ENCODE results near the gene SIRT7.

The SIRT7 gene

DNA sequence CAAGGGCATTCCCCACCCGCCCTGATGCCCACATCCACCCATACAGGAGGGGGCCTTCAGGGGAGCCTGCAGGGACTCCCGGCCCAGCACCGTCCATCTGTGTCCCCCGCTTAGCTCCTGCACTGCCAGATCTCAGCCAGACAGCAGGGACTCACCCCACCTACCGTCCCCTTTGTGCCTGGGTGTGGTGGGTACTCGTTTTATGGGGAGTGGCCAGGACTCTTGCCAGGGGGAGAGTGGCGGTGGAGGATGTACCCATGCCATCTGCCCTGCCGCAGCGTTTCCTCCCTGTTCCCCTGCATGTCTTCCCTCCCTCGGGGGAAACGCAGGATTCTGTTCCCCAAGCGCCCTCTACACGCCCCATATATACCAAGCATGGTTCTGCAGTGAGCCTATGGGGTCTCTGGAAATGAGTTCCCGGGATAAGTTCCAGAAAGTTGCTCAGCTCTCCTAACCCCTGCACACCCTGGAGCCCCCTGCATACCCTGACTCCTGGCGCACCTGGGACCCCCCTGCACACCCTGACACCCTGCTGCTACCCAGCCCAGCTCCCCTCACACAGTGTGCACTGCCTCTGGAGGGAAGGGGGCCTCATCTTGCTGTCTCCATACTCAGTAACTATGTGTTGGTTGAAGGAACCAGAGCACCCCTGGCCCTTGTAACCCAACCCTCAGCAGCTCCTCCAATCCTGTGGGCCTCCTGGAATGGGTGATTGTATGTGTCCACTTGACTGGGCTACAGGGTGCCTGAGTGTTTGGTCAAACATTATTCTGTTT, 13.8 kb upstream of the SIRT7 start:
- DNase-seq: no peak

DNA sequence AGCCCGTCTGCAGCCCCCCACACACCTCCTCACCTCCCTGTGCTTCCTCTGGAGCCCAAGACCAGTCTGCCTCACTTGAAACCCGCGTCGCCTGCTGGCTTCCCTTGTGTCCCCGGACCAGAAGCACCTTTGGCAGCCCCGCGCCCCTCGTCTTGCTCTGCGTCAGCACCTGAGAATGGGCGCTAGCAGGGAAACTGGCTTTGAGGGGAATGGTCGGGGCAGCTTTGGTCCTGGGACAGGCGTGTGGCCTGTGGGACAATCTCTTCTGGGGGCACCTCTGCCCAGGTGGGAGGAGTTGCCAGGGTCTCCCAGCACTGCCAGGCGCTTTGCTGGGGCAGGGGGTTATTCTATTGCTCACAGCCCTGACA, 13.2 kb upstream of the SIRT7 start:
- DNase-seq: no peak

- DNase-seq: no peak
These were observed 12.5 kb upstream of the SIRT7 start for GRCh38 chr17:81930142-81931125.

- no peak for DNase-seq
These were observed 11.5 kb upstream of the SIRT7 start for GRCh38 chr17:81929253-81930141.

GRCh38 chr17:81928544-81929252, 10.7 kb upstream of the SIRT7 start:
- DNase-seq: no peak

DNA sequence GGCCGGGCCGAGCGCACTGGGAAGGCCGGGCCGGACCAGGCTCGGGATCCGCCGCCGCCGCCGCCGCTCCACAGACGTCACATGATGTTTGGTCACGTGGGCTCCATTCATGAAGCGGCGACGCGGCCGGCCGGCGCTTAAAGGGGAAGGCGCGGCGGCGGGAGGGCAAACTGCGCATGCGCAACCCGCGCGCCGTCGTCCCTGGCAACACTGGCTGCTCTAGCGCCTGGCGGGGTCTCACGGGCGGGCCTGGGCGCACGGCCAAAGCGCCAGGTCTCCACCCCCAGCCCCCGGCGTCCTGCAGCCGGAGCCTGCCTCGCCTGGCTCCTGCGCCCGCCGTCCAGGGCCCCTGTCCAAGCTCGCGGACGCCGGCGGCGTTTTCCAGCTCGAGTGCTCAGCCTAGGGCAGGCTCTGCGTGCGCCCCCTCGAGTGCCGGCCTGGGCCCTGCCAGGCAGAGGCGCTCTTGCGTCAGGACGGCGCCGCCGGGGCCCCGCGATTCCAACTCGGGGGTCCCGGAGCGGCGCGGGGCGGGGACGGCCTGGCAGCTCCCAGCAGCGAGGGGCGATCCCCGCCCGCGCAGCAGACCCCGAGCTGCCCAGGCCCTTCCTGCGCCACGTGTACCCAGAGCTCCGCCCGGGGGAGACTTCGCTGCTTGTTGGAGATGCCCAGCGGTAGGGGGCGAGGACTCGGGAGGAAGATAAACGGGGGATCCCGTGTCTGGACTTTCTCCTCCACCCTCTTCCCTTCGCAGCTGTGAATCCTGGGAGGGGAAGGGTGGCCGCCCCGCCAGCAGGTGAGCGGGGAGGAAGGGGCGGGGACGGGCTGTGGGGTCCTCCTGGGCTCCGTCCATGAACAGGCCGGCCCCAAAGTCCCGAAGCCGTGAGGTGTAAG, 9.9 kb upstream of the SIRT7 start, which contains the start of gene MAFG:
Gene MAFG (minus strand): TSS at position 83 of the 891 bp plus-strand sequence. CDS start 4,550 bp downstream, outside the sequence.
- peak; percentile 94 for DNase-seq

DNA sequence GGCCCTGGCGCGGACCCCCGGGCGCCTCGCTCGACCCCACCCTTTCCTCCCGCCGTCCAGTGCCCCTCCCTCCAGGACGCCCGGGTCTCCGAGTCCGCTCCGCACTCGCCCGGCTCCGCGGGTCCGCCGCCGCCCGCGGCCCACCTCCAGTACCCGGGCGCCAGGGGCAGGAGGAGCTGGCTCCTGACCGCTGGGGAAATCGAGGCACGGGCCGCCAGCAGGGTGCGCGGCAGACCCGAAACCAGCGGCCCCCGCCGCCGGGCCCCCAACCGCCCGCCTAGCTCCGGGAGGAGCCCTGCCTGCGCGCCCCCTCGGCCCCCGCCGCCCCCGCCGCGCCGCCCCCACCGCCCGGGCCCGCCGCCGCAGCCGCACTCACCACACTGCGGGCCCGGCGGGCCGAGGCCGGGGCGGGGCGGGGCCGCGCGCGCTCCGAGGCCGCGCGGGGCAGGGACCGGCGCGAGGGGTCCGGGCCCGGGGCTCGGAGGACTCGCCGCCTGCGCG, 9.2 kb upstream of the SIRT7 start:
- DNase-seq: no peak

- DNase-seq: peak; percentile 74
These were observed 8.6 kb upstream of the SIRT7 start for GRCh38 chr17:81926451-81927151.

- no peak for DNase-seq
These were observed 8.0 kb upstream of the SIRT7 start for GRCh38 chr17:81925860-81926450.

DNA sequence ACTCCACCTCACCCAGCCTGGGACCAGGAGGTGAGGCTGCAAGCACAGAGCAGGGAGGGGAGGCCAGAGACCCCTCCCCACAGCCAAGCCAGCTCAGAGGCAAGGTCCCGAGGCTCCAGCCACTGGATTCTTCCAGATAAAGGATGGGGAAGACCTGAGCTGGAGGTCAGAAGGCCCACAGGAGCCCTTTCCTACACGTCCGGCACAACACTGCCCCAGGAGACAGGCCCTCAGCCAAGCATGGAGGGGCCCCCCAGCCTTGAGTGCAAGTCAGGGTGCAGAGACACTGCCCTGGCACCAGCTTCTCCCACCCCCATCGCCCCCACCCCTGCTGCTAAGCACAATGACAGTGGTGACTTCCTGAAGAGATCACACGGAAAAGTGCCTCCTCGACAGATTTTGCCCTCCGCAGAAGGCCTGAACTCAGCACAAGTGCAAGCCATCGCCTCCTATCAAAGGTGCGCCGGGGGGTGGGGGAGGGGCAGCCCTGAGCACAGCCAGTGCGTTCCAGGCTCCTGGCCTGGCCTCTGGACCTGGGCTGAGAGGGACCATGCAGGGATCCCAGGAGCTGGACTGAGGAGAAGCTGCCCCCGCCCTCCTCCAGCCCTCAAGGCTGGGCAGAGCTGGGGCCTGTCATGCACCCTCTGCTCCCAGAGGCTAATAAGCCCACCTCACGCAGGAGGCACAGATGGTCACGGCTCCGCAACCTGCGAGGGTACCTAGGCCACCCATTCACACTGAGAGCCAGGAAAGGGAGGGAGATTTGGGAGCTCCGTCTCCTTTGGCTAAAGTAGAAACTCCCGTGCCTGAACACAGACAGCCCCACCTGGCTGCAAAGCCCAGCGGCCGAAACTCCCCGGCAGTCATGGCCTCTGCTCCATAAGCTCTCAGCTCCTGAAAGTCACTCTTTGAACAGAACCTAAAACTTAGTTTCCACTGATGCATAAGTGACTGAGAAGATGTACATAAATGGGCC, 6.9 kb upstream of the SIRT7 start:
- DNase-seq: peak; percentile 44

DNA sequence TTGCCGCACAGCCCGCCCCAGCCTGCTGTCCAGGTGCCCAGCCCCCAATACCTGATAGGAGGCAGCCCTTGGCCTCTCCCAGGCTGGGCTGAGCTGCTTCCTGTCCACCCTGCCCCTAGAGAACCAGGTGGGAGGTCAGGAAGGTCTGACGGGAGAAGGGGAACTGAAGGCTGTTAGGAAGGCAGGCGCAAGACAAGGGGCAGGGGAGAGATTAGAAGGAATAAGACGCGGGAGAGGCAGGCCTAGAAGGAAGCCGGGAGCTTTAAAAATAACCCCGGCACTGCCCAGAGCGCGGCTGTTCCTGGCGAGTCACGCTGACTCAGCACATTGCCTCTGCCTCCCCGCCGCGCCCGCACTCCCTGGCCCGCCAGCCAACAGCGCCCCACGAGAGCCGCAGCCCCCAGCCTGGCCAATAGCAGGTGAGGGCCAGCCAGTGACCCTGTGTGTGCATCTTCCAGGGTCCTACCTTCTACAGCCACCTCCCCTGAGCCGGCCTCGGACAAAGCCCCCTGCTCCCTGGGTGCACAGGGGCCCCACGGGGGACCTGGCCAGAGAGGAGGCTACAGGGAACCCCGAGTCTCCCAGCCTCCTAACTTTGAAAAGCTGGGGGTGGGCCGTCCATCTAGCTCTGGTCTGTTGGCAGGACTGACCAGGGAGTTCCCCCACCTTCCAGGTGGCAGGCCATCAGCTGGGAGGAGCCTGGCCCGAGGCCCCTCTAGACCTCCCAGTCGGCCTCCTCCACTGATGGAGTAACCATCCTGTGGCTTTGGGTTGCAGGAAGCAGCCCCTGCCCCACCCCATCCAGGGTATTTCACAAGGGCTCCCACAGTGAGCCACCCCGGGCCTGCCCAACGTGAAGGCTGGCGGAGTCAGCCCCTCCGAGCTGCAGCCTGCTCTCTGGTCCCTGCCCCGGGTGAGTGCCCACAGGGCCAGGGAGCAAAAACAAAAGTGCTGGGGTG, 5.6 kb upstream of the SIRT7 start:
- DNase-seq: no peak

DNA sequence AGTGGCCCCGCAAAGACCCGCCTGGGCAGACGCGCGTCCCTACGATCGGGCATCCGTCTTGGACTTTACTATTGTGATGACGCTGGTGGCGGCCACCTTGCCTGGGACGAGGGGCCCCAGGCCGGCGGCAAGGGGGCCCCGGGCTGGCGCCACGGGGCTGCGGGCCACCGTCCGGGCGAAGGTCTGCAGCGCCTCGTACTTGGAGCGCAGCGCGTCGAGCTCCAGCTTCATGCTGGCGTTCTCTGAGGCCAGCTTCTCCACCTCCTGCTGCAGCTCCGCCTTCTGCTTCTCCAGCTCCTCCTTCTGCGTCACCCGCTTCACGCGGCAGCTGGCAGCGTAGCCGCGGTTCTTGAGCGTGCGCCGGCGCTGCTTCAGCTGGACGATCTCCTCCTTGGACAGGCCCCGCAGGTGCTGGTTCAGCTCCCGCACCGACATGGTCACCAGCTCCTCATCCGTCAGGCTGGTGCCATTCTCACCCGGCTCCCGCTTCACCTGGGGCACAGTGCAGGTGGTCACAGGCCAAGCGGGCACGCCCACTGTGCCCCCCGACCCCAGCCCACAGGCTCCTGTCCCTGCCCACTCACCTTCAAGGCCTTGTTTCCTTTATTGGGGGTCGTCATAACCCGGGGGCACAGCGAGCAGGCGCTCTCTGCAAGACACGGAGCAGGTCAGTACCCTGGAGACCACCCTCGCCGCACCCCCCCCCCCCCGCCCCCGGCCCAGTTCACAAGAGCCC, 4.8 kb upstream of the SIRT7 start:
- DNase-seq: no peak

DNA sequence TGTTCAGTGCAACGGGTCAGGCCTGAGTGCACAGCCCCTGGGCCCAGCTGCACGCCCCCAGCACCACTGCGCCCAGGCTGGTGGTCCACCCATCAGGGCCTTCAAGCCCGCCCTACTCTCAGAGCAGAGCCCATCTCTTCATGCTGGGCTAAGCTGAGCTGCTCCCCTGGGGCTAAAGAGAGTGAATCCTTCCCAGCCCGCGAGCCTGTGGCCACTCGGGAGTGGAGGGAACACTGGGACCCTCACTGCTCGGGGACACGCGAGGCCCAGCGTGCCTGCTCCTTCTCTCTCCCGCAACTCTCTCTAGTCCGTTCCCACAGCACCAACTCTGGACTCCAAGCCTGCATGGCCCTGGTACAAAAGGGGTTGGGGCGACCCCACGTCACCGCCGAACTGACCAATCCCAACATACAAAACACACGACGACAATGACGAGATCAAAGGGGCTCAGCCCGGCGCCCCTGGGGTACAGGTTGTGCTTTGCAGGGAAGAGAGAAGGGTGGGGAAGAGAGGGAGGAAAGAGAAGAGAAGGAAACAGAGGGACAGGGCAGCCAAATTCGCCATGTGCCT, 4.1 kb upstream of the SIRT7 start:
- no peak for DNase-seq

- no peak for DNase-seq
These were observed 3.5 kb upstream of the SIRT7 start for GRCh38 chr17:81921537-81921862.

DNA sequence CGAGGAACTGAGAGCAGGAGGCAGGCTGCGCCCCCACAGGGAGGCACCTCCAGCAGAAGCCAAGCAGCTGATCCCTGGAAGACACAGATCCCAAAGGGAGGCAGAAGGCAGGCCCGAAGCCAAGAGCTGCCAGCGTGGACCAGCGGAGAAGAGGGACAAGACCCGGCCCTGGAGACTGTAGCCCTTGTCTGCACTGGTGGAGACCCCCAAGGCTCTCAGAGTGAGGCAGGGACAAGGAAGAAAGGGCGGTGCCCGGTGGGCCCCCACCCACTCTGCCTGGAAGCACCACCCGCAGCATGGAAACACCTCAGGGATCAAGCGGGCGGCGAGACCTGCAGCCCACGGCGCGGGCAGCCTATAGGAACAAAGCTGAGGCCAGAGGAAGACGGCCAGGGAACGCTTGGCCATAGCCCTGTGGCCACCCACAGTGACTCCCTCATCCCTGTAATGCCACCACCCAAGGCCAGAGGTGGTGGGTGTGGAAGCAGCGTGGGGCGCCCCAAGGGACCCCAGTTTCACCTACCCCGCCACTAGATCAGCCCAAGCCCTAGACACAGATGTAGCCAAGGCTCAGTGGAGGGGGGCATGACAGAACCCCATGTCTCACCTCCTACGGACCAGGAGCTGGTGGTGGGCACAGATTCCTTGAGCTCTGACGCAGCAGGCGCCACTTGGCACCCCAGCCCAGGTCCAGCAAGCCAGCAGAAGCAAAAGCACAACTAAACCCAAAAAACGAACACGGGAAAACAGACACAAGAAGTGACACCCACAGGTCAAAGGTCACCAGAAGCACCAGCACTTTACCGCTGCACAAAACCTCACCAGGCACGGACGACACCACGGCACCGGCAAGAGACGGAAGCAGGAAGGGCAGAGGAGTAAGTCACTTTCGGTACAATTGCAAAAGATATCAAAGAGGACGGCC, 2.9 kb upstream of the SIRT7 start:
- no peak for DNase-seq
